ENCODE measurements around the gene HCAR3.

DNA sequence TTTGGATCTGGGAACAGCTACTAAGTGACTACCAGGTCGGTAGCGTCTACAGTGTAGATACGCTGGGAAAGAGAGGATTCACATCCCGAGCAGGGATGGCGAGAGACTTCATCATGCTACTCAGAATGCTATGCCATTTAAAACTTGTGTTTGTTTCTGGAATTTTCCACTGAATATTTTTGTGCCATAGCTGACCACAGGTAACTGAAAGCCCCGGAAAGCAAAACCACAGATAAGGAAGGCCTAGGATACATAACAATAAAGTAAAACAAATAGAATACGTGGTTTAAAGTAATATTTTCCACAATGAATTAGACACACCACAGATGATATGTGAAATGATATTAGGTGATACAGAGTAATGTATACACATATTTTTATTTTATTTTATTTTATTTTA, 22.0 kb upstream of the HCAR3 start:
- TF ChIP-seq CTCF (IDR thresholded peaks at IDR 0.05) (no peak), POLR2AphosphoS5 (IDR thresholded peaks at IDR 0.05) (no peak)
